Small intestine (tissue), 7 donors: ENCODE measurements around the gene TALDO1. TPM values are rescaled to one million over a fixed set of nuclear protein-coding genes. Genes with fewer than 3 reads are reported as not detected.

Experiments
- DNase-seq, 2 donors: peaks; one replicate each; pipeline versions ENCODE4 v3.0.0 to v3.0.0-alpha.2; 2013
- FAIRE-seq: peaks from 2 replicates; lab custom pipeline; 2012; peaks lifted over from hg19 to GRCh38; lab: Jason Lieb, UNC
- H3K27ac ChIP-seq, 3 donors: one replicate each; pipeline ENCODE4 v1.5.1; 2013; ENCODE audit warnings: low read length in 2 of 3, mild to moderate bottlenecking in 2 of 3, control low read depth in 1 of 3, inconsistent platforms in 1 of 3, low read depth in 1 of 3, moderate library complexity in 1 of 3
- H3K27me3 ChIP-seq, 3 donors: one replicate each; pipeline ENCODE4 v1.6.1; 2013; ENCODE audit warnings: low read length in 3 of 3, inconsistent platforms in 1 of 3; ENCODE audit not compliant: control insufficient read depth in 3 of 3, insufficient read depth in 3 of 3
- H3K36me3 ChIP-seq, 3 donors: one replicate each; pipeline ENCODE4 v1.6.1; 2013; ENCODE audit warnings: low read length in 3 of 3, inconsistent platforms in 1 of 3, low read depth in 1 of 3, mild to moderate bottlenecking in 1 of 3, moderate library complexity in 1 of 3; ENCODE audit not compliant: control insufficient read depth in 3 of 3, insufficient read depth in 2 of 3
- H3K4me1 ChIP-seq, 3 donors: one replicate each; pipeline ENCODE4 v1.6.1; 2013; ENCODE audit warnings: low read length in 2 of 3, inconsistent platforms in 1 of 3, low read depth in 1 of 3, mild to moderate bottlenecking in 1 of 3, moderate library complexity in 1 of 3; ENCODE audit not compliant: control insufficient read depth in 3 of 3, insufficient read depth in 2 of 3
- H3K4me3 ChIP-seq, 3 donors: one replicate each; pipeline ENCODE4 v1.5.1; 2013; ENCODE audit warnings: low read length in 3 of 3, control low read depth in 1 of 3, inconsistent platforms in 1 of 3, low read depth in 1 of 3, mild to moderate bottlenecking in 1 of 3, moderate library complexity in 1 of 3
- H3K9me3 ChIP-seq, 2 donors: one replicate each; pipeline ENCODE4 v1.6.1; 2013; ENCODE audit warnings: low read depth in 1 of 2, low read length in 1 of 2; ENCODE audit not compliant: control insufficient read depth in 2 of 2, insufficient read depth in 1 of 2
- WGBS, 3 donors: extraction: QIAGEN DNeasy Blood & Tissue Kit; methylation state at CpG; one replicate each; pipeline ENCODE4 v1.1.7; 2013; 5-methylcytosine and 5-hydroxymethylcytosine counted together
- polyA plus RNA-seq, 4 donors: library from polyadenylated mRNA; stranded (reverse) in 3 of 4; unstranded in 1 of 4; fragments of 200-250 nt in 3 of 4; fragments of 120-200 nt in 1 of 4; gene quantifications; one replicate each; pipeline versions ENCODE4 v1.2.1 to v1.2.3, GENCODE V29; 2013
- donor health status: healthy with polysubstance abuse.
- donor health status: control.
- donor health status: control.
- donor health status: Bipolar disorder and iron deficiency.
- donor health status: healthy.

The TALDO1 gene
- polyA plus RNA-seq, 4 donors = 97.9 to 188 (median 174) TPM

- no peak for DNase-seq
- H3K36me3 ChIP-seq = peaks cover 10 to 81% (median 11%) of the 10 kb centered on the region in 3 donors
- 87 to 89% (median 89%) methylated on average over 12 to 15 of the region's 15 CpGs for WGBS, 3 donors
- peaks cover 2 to 12% (median 3%) of the 10 kb centered on the region in 3 donors for H3K4me1 ChIP-seq
- H3K9me3 ChIP-seq = no peaks in the 10 kb centered on the region
- no peak overlapping the region for H3K27ac ChIP-seq
- H3K27me3 ChIP-seq = no peaks in the 10 kb centered on the region
- no peak for FAIRE-seq
- H3K4me3 ChIP-seq = no peak overlapping the region
These were observed 24.4 kb downstream of the TALDO1 start for GRCh38 chr11:771617-772204.

- DNase-seq = no peak
- Histone ChIP-seq H3K36me3 (peaks cover 9 to 71% (median 10%) of the 10 kb centered on the region in 3 donors), H3K27me3 (no peaks in the 10 kb centered on the region), H3K4me3 (no peak overlapping the region), H3K9me3 (no peaks in the 10 kb centered on the region), H3K27ac (no peak overlapping the region), H3K4me1 (peaks cover 2 to 13% (median 3%) of the 10 kb centered on the region in 3 donors)
- no peak for FAIRE-seq
- WGBS, 3 donors = 87% methylated on average over 32 to 34 of the region's 34 CpGs
These were observed 25.4 kb downstream of the TALDO1 start for GRCh38 chr11:772429-773390.

- Histone ChIP-seq H3K4me3 (no peak overlapping the region), H3K4me1 (peaks cover 2 to 20% (median 5%) of the 10 kb centered on the region in 3 donors), H3K27me3 (no peaks in the 10 kb centered on the region), H3K27ac (no peak overlapping the region), H3K36me3 (peaks cover 9 to 71% (median 10%) of the 10 kb centered on the region in 3 donors), H3K9me3 (no peaks in the 10 kb centered on the region)
- DNase-seq (no peak), FAIRE-seq (no peak)
- 89 to 93% (median 89%) methylated on average over 5 of the region's 5 CpGs for WGBS, 3 donors
These were observed 26.2 kb downstream of the TALDO1 start for GRCh38 chr11:773425-773824.

- no peak overlapping the region for H3K27ac ChIP-seq
- H3K4me1 ChIP-seq = peaks cover 2 to 24% (median 6%) of the 10 kb centered on the region in 3 donors
- peaks cover 9 to 74% (median 10%) of the 10 kb centered on the region in 3 donors for H3K36me3 ChIP-seq
- FAIRE-seq = no peak
- no peak for DNase-seq
- WGBS, 3 donors = 93 to 98% (median 93%) methylated on average over 9 of the region's 9 CpGs
- H3K9me3 ChIP-seq = no peaks in the 10 kb centered on the region
- H3K4me3 ChIP-seq = no peak overlapping the region
- H3K27me3 ChIP-seq = no peaks in the 10 kb centered on the region
These were observed 26.6 kb downstream of the TALDO1 start for GRCh38 chr11:773830-774229.

- H3K36me3 ChIP-seq = peaks cover 9 to 75% (median 10%) of the 10 kb centered on the region in 3 donors
- FAIRE-seq = no peak
- WGBS, 3 donors = 73 to 78% (median 75%) methylated on average over 19 to 20 of the region's 20 CpGs
- no peak for DNase-seq
- peaks cover 2 to 29% (median 6%) of the 10 kb centered on the region in 3 donors for H3K4me1 ChIP-seq
- no peaks in the 10 kb centered on the region for H3K9me3 ChIP-seq
- no peak overlapping the region for H3K27ac ChIP-seq
- H3K4me3 ChIP-seq = peak overlapping the region in 1 of 3 donors; percentile 76
- no peaks in the 10 kb centered on the region for H3K27me3 ChIP-seq
These were observed 27.8 kb downstream of the TALDO1 start for GRCh38 chr11:774873-775592.

GRCh38 chr11:776263-776560 lies 28.9 kb downstream of the TALDO1 start:
- H3K36me3 ChIP-seq = peaks cover 0 to 71% (median 8%) of the 10 kb centered on the region in 3 donors
- WGBS, 3 donors = 29 to 37% (median 33%) methylated on average over 11 of the region's 11 CpGs
- H3K27ac ChIP-seq = no peak overlapping the region
- H3K9me3 ChIP-seq = no peaks in the 10 kb centered on the region
- no peak for FAIRE-seq
- peaks cover 2 to 29% (median 6%) of the 10 kb centered on the region in 3 donors for H3K4me1 ChIP-seq
- no peak for DNase-seq
- H3K4me3 ChIP-seq = peak overlapping the region in 2 of 3 donors; percentile 76 to 92
- no peaks in the 10 kb centered on the region for H3K27me3 ChIP-seq

- DNase-seq (peak; percentile 22 to 63), FAIRE-seq (no peak)
- 0 to 1% (median 0%) methylated on average over 44 to 65 of the region's 65 CpGs for WGBS, 3 donors
- Histone ChIP-seq H3K4me1 (peaks cover 2 to 29% (median 6%) of the 10 kb centered on the region in 3 donors), H3K36me3 (peaks cover 0 to 69% (median 8%) of the 10 kb centered on the region in 3 donors), H3K27ac (peak overlapping the region in 2 of 3 donors; percentile 70 to 87), H3K27me3 (no peaks in the 10 kb centered on the region), H3K9me3 (no peaks in the 10 kb centered on the region), H3K4me3 (peak overlapping the region; percentile 61 to 92 (median 76))
These were observed 29.5 kb downstream of the TALDO1 start for GRCh38 chr11:776561-777287.
